ENCODE results near the gene GAPT.
"Not testable (repeated sequence)": the region's sequence is repeated elsewhere in the genome, so short reads cannot be mapped to it uniquely, and the experiment has no call there.

The GAPT gene

GRCh38 chr5:58504766-58505165 lies 13.5 kb downstream of the GAPT start:
- DNase-seq (ENCODE audit: low spot score) = no peak

GRCh38 chr5:58505502-58505901 lies 14.3 kb downstream of the GAPT start:
- no peak for DNase-seq (ENCODE audit: low spot score)

DNA sequence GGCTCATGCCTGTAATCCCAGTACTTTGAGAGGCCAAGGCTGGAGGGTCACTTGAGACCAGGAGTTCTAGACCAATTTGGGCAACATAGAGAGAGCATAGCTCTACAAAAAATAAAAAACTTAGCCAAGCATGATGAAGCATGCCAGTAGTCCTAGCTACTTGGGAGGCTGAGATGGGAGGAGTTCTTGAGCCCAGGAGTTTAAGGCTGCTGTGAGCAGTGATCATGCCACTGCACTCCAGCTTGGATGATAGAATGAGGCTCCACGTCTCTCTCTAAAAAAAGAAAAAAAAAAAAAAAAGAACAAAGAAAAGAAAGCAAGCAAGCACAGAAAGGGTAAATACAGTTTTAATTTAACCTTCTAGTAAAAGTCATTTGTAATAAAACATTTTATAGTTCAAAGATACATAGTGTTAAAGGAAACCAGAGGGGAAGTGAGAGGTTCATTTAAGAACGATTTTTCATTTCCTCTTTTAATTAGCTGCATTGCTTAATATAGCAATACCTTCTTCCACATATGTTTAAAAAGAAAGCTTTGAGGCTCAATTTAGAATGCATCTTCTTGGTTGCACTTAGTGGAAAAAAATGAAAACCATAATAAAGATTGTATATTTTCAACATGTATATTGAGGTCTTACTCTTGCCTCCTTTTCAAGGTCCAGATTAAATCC lies 14.9 kb downstream of the GAPT start:
- no peak for DNase-seq (ENCODE audit: low spot score)

- DNase-seq (ENCODE audit: low spot score) = no peak
These were observed 16.5 kb downstream of the GAPT start for GRCh38 chr5:58507715-58508114.

DNA sequence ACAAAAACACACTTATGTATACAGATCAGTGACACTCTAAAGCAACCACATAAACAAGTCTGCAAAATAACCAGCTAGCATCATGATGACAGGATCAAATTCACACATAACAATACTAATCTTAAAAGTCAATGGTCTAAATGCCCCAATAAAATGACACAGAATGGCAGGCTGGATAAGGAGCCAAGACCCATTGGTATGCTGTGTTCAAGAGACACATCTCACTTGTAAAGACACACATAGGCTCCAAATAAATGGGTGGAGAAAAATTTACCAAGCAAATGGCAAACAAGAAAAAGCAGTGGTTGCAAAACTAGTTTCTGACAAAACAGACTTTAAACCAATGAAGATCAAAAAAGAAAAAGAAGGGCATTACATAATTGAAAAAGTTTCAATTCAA lies 26.0 kb downstream of the GAPT start:
- no peak for DNase-seq (ENCODE audit: low spot score)

DNA sequence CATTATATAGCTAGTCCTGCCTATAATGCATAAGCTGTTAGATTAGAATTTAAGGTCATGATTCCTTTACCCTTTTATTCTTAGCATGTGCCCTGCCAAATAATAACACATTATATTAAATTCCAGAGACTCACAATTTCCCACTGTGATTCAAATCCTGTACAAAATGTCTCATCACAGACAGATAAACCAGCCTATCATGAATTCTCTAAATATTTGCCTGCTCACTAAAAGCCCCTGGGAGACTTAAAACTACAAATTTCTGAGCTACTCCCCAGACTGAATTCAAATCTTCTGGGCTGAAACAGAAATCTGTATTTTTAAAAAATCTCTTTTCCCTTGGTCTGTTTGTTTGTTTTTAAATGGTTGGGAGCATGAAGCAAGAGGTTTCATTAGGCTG lies 32.7 kb downstream of the GAPT start:
- no peak for DNase-seq (ENCODE audit: low spot score)

GRCh38 chr5:58524571-58524970 lies 33.3 kb downstream of the GAPT start:
- no peak for DNase-seq (ENCODE audit: low spot score)

GRCh38 chr5:58530942-58531490 lies 39.8 kb downstream of the GAPT start:
- no peak for DNase-seq (ENCODE audit: low spot score)

GRCh38 chr5:58541935-58542334 lies 50.7 kb downstream of the GAPT start:
- not testable (repeated sequence) for DNase-seq (ENCODE audit: low spot score)

GRCh38 chr5:58542709-58543108 lies 51.5 kb downstream of the GAPT start:
- DNase-seq (ENCODE audit: low spot score) = no peak

DNA sequence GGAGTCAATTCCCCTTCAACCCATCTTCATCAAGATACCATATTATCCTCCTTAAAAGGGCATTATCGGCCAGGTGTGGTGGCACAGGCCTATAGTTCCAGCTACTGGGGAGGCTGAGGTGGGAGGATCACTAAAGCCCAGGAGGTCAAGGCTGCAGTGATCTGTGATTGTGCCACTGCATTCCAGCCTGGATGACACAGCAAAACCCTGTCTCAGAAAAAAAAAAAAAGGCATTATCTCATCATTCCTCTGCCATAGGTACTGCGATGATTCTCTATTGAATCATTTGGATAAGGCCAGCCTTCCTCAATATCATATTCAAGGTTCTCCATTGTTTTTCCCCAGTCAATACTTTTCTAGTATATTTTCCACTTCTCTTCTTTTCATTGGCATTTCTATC lies 52.5 kb downstream of the GAPT start:
- no peak for DNase-seq (ENCODE audit: low spot score)

DNA sequence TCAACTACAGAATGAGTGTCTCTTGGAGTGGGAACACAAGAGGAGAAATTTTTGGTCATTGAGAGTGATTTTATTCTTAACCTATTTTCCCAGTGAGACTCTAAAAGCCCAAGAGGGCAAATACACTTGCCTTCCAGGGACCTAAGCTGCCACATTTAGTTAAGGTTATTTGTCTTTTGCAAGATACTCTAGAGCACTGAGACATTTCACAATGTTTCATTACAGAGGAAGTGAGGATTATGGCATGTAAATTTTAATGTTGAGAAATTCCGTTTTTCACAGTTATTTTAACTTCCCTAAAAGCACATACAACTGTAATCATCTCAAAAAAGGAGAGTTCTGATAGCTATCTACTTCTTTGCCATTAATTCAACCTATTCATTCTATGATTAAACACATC lies 53.0 kb downstream of the GAPT start:
- DNase-seq (ENCODE audit: low spot score) = no peak

DNA sequence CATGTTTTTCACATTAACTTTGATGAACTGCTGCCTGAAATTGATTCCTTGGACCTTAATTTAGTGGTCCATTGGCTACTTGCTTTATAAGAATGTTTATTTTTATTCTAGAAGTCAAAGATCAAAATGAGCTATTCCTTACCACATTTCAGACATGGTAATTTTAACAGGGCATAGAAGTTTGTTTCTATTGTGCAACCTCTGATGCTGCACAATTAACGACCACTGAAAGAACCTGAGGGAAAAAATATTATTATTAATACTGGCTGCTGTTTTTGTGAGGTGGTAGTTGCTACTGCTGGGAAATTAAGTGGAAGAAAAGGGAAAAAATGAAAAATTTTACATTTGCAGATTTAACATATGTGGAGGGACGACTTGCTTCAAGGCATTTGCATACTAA lies 53.7 kb downstream of the GAPT start:
- no peak for DNase-seq (ENCODE audit: low spot score)

- no peak for DNase-seq (ENCODE audit: low spot score)
These were observed 54.7 kb downstream of the GAPT start for GRCh38 chr5:58545912-58546311.

All from CD4-positive, alpha-beta T cell treated with Interleukin-6 at 100 ng/mL for 8 hours (primary cell).